Measurements from ENCODE around the gene COL4A3. TPM values are rescaled to one million over a fixed set of nuclear protein-coding genes. Genes with fewer than 3 reads are reported as not detected.

The COL4A3 gene
- total RNA-seq, 4 donors from 2014 or later, result 0.41 to 20.9 (median 5.1) TPM; not detected in 1

DNA sequence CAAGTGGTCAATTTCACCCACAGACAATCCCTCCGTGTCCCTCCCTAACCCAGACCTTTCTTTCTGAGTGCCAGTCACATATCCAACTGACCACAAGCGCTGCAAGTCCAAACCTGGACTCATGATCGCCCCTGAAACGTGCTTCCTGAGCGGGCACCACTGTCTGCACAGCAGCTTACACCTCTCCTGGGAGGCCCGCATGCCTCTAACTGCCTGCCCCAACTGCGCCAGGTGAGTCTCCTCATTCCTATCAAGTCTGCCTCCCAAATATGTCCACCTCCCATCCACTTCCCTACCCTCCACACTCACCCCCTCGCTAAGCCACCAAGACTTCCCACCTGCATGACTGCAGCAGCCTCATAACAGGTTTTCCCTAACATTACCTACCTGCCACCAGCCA, 33.8 kb upstream of the COL4A3 start:
- 71 to 88% methylated on average over 5 to 8 of the region's 8 CpGs for WGBS, 2 donors (ENCODE audit: low coverage in 1 of 2)
- in situ Hi-C loops (cut with MboI; ENCODE audit: low pct_ligation_motif_present in 1 of 4, low pct_unique_long_range_greater_than_20kb in 1 of 4, low sequenced_read_pairs in 3 of 4), result loop anchor here (10.0 to 25.0 kb wide), 3 partner anchors 104 to 632 kb away; no protein-coding TSS in a partner anchor
- no peaks in the 10 kb centered on the region for H3K27me3 ChIP-seq
- H3K27ac ChIP-seq, result no peak overlapping the region
- H3K9me3 ChIP-seq, result no peaks in the 10 kb centered on the region
- no peak for TF ChIP-seq POLR2AphosphoS5 (IDR thresholded peaks at IDR 0.05)
- no peak for TF ChIP-seq CTCF (IDR thresholded peaks at IDR 0.05)
- no peak for TF ChIP-seq EP300 (IDR thresholded peaks at IDR 0.05; ENCODE audit: low read depth)
- TF ChIP-seq POLR2A (IDR thresholded peaks at IDR 0.05), result no peak
- H3K4me1 ChIP-seq, result no peaks in the 10 kb centered on the region
- intact Hi-C loops (cut with DNase I; ENCODE audit: low total_unique reads), result loop anchor here (2.0 kb wide), 1 partner anchor 108 kb away; no protein-coding TSS in a partner anchor
- no peaks in the 10 kb centered on the region for H3K36me3 ChIP-seq
- DNase-seq, result no peak
- H3K4me3 ChIP-seq, result no peak overlapping the region

- Histone ChIP-seq H3K27me3 (no peaks in the 10 kb centered on the region), H3K9me3 (no peaks in the 10 kb centered on the region), H3K4me1 (no peaks in the 10 kb centered on the region), H3K4me3 (no peak overlapping the region), H3K27ac (no peak overlapping the region), H3K36me3 (no peaks in the 10 kb centered on the region)
- no peak for TF ChIP-seq POLR2A (IDR thresholded peaks at IDR 0.05)
- TF ChIP-seq POLR2AphosphoS5 (IDR thresholded peaks at IDR 0.05), result no peak
- no peak for TF ChIP-seq CTCF (IDR thresholded peaks at IDR 0.05)
- no peak for TF ChIP-seq EP300 (IDR thresholded peaks at IDR 0.05; ENCODE audit: low read depth)
- intact Hi-C loops (cut with DNase I; ENCODE audit: low total_unique reads) (no loop called here), in situ Hi-C loops (cut with MboI; ENCODE audit: low pct_ligation_motif_present in 1 of 4, low pct_unique_long_range_greater_than_20kb in 1 of 4, low sequenced_read_pairs in 3 of 4) (loop anchor here (10.0 to 25.0 kb wide), 3 partner anchors 102 to 629 kb away; no protein-coding TSS in a partner anchor)
- WGBS, 2 donors (ENCODE audit: low coverage in 1 of 2), result 76 to 100% methylated on average over 1 to 4 of the region's 4 CpGs
- DNase-seq, result no peak
Observed at GRCh38 chr2:227132986-227133385, 31.4 kb upstream of the COL4A3 start.

DNA sequence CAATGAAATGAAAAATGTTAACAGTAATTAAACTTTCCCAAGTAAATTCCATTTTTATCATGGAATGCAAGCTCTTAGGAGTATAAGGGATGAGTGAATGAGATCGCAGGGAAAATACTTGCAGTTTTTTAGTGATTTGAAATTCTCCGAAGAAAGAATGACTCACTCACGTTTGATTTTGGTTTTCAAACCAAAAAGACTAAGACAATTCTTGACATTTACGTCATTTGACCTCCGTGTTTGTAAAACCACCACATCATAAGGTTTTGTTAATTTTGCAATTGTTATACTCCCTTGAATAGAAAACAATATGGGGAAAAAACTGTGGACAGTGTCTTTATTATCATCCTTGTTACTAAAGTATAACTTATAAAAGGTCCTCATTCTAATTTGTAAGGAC, 29.8 kb upstream of the COL4A3 start:
- no peak for TF ChIP-seq POLR2A (IDR thresholded peaks at IDR 0.05)
- Histone ChIP-seq H3K27me3 (no peaks in the 10 kb centered on the region), H3K4me1 (no peaks in the 10 kb centered on the region), H3K36me3 (no peaks in the 10 kb centered on the region), H3K27ac (no peak overlapping the region), H3K9me3 (no peaks in the 10 kb centered on the region), H3K4me3 (no peak overlapping the region)
- intact Hi-C loops (cut with DNase I; ENCODE audit: low total_unique reads), result no loop called here
- WGBS, 2 donors (ENCODE audit: low coverage in 1 of 2), result 82 to 87% methylated on average over 5 of the region's 5 CpGs
- no peak for DNase-seq
- in situ Hi-C loops (cut with MboI; ENCODE audit: low pct_ligation_motif_present in 1 of 4, low pct_unique_long_range_greater_than_20kb in 1 of 4, low sequenced_read_pairs in 3 of 4), result loop anchor here (10.0 to 25.0 kb wide), 3 partner anchors 100 to 628 kb away; no protein-coding TSS in a partner anchor

GRCh38 chr2:227141301-227141700, 23.1 kb upstream of the COL4A3 start:
- H3K36me3 ChIP-seq, result no peaks in the 10 kb centered on the region
- no peak overlapping the region for H3K27ac ChIP-seq
- no peaks in the 10 kb centered on the region for H3K4me1 ChIP-seq
- WGBS, 2 donors (ENCODE audit: low coverage in 1 of 2), result 92 to 94% methylated on average over 4 of the region's 4 CpGs
- no peaks in the 10 kb centered on the region for H3K9me3 ChIP-seq
- no peak overlapping the region for H3K4me3 ChIP-seq
- intact Hi-C loops (cut with DNase I; ENCODE audit: low total_unique reads) (no loop called here), in situ Hi-C loops (cut with MboI; ENCODE audit: low pct_ligation_motif_present in 1 of 4, low pct_unique_long_range_greater_than_20kb in 1 of 4, low sequenced_read_pairs in 3 of 4) (loop anchor here in 1 of 4 donors (25.0 kb wide), 1 partner anchor 621 kb away; no protein-coding TSS in a partner anchor)
- no peaks in the 10 kb centered on the region for H3K27me3 ChIP-seq
- DNase-seq, result no peak
- TF ChIP-seq CTCF (IDR thresholded peaks at IDR 0.05) (no peak), POLR2A (IDR thresholded peaks at IDR 0.05) (no peak), EP300 (IDR thresholded peaks at IDR 0.05; ENCODE audit: low read depth) (no peak), POLR2AphosphoS5 (IDR thresholded peaks at IDR 0.05) (no peak)

- Histone ChIP-seq H3K4me1 (no peaks in the 10 kb centered on the region), H3K4me3 (no peak overlapping the region), H3K9me3 (no peaks in the 10 kb centered on the region), H3K27ac (no peak overlapping the region), H3K27me3 (no peaks in the 10 kb centered on the region), H3K36me3 (no peaks in the 10 kb centered on the region)
- in situ Hi-C loops (cut with MboI; ENCODE audit: low pct_ligation_motif_present in 1 of 4, low pct_unique_long_range_greater_than_20kb in 1 of 4, low sequenced_read_pairs in 3 of 4), result loop anchor here in 1 of 4 donors (25.0 kb wide), 1 partner anchor 618 kb away; no protein-coding TSS in a partner anchor
- TF ChIP-seq CTCF (IDR thresholded peaks at IDR 0.05) (no peak), POLR2A (IDR thresholded peaks at IDR 0.05) (no peak), EP300 (IDR thresholded peaks at IDR 0.05; ENCODE audit: low read depth) (no peak), POLR2AphosphoS5 (IDR thresholded peaks at IDR 0.05) (no peak)
- intact Hi-C loops (cut with DNase I; ENCODE audit: low total_unique reads), result no loop called here
- whole genome bisulfite sequencing, 2 donors (ENCODE audit: low coverage in 1 of 2), result 40 to 41% methylated on average over 1 of the region's 1 CpG
- DNase-seq, result no peak
Observed at GRCh38 chr2:227143895-227144294, 20.5 kb upstream of the COL4A3 start.
